GM06990 (cell line): Measurements from ENCODE around the gene ARHGAP15.

ENCODE experiments used
- DNase-seq: peaks from one replicate; pipeline ENCODE4 v3.0.0-alpha.2; 2011; ENCODE audit not compliant: insufficient read length; ENCODE audit errors: extremely low read depth
- H3K27me3 ChIP-seq: replicated peaks from 2 replicates; pipeline ENCODE4 v1.6.0; 2011; ENCODE audit warnings: low read length; ENCODE audit not compliant: control insufficient read depth, insufficient read depth
- H3K36me3 ChIP-seq: 2 replicates; pipeline ENCODE4 v1.5.1; 2011; ENCODE audit warnings: low read length; ENCODE audit not compliant: control insufficient read depth, insufficient read depth
- H3K4me3 ChIP-seq: replicated peaks from 2 replicates; pipeline ENCODE4 v1.5.1; 2011; ENCODE audit warnings: low read depth, mild to moderate bottlenecking, control low read depth, low read length
- CTCF ChIP-seq: IDR thresholded peaks from 2 replicates; pipeline ENCODE4 v1.5.1; 2011; ENCODE audit warnings: low read length, control low read depth, mild to moderate bottlenecking, inconsistent platforms; ENCODE audit not compliant: insufficient read depth, poor library complexity, severe bottlenecking

Gene ARHGAP15

DNA sequence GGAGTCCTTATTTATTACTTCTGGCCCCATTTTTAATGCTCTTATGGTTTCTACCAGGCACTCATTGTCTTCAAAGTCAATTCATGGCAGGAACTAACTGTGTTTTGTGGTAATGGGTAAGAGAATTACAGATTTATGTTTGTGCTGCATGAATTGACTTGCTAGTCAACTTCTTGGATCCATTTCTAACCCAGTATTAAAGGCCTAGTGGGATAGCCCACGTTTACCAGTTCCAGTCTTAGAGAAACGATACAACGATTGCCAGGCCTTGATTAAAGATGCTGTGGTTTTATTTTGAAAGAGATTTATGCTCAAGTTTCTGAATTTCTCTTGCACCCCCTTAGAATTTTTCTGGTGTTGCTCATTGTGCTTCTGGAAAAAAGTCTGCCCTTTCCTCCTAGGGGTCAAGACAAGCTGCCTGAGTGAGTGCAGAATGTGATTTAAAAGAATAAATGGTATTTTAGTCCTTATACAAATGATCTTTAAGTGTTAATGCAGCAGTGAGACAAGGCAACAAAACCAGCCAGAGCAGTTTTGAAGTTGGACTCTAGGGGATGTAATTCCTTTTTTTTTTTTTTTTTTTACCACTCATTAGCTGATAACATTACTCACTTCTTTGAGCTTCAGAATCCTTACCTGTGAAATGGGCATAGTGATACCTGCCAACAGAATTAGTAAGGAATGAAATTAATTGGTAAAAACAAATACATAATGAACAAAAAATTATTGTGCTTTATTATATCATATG lies 101.5 kb downstream of the ARHGAP15 start:
- Histone ChIP-seq H3K4me3 (no peak overlapping the region), H3K36me3 (peaks cover 2% of the 10 kb centered on the region), H3K27me3 (no peaks in the 10 kb centered on the region)
- no peak for TF ChIP-seq CTCF
- DNase-seq = no peak

DNA sequence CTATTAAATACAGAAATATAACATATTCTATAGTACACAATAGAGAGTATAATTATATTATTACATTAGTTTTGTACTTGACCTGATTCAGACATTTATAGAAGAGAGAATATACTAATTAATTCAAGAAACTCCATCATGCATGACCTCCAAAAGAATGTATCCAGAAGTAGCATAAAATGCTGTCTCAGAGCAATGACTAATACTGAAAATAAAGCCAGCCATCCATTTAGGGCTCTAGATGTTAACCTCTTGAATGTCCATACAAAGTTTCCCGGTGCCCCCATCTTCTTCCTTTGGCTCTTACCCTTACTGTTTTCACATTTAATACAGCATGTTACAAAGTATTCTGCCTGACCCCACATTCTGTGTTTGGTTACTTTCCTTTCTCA lies 102.0 kb downstream of the ARHGAP15 start:
- TF ChIP-seq CTCF = no peak
- Histone ChIP-seq H3K27me3 (no peaks in the 10 kb centered on the region), H3K36me3 (peaks cover 2% of the 10 kb centered on the region), H3K4me3 (no peak overlapping the region)
- DNase-seq = no peak

GRCh38 chr2:143237146-143237777 lies 108.0 kb downstream of the ARHGAP15 start:
- DNase-seq = no peak
- Histone ChIP-seq H3K27me3 (no peaks in the 10 kb centered on the region), H3K36me3 (no peaks in the 10 kb centered on the region; the same call in none of the 2 replicates), H3K4me3 (no peak overlapping the region)
- no peak for TF ChIP-seq CTCF

GRCh38 chr2:143241403-143242088 lies 112.3 kb downstream of the ARHGAP15 start:
- TF ChIP-seq CTCF = no peak
- Histone ChIP-seq H3K36me3 (no peaks in the 10 kb centered on the region; the same call in 1 of the 2 replicates), H3K27me3 (no peaks in the 10 kb centered on the region), H3K4me3 (no peak overlapping the region)
- DNase-seq = no peak

DNA sequence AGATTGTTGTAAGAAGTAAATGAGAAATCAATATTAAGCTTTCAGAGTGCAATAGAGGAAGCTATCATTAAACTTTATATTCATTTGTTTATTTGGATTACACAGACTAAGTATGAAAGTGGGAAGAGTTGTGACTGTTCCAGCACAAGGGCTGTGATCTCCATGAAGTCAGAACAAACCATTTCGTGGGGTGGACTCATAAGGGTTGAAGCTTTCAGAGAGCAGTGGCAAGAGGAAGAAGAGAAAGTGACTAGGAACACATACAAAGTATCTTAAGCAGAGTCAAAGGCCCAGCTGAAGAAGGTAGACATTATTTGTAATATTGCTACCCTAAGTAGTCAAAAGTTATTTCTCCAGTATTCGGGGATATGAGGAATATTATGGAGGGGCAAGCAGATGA lies 117.0 kb downstream of the ARHGAP15 start:
- Histone ChIP-seq H3K4me3 (no peak overlapping the region), H3K36me3 (no peaks in the 10 kb centered on the region; the same call in none of the 2 replicates), H3K27me3 (no peaks in the 10 kb centered on the region)
- no peak for TF ChIP-seq CTCF
- no peak for DNase-seq
